HepG2 (cell line): ENCODE data around the gene TBC1D14. TPM values are rescaled to one million over a fixed set of nuclear protein-coding genes. Genes with fewer than 3 reads are reported as not detected.

Experiments
- ELF3 ChIP-seq: IDR thresholded peaks from 2 replicates; pipeline ENCODE4 v1.6.1; 2016; ENCODE audit warnings: missing genetic modification reagents, missing compliant biosample characterization
- JARID2 ChIP-seq: sonication (generic); formaldehyde crosslinking; IDR thresholded peaks from 2 replicates; pipeline ENCODE4 v1.8.1; 2023; ENCODE audit warnings: missing genetic modification reagents, inconsistent platforms; ENCODE audit not compliant: insufficient replicate concordance
- LCORL ChIP-seq, 2 experiments: fragments of 450-650 bp in 1 of 2; sonication (generic) in 1 of 2; formaldehyde crosslinking in 1 of 2; IDR thresholded peaks; 2 replicates each; pipeline versions ENCODE4 v1.5.0 to v1.6.1; 2017 to 2020; ENCODE audit warnings: antibody characterized with exemption in 1 of 2, missing genetic modification reagents in 1 of 2
- NFIB ChIP-seq: sonication (generic); formaldehyde crosslinking; IDR thresholded peaks from 2 replicates; pipeline ENCODE4 v1.9.0; 2021; ENCODE audit warnings: missing genetic modification reagents, mild to moderate bottlenecking, borderline replicate concordance
- SAP130 ChIP-seq: IDR thresholded peaks from 2 replicates; pipeline ENCODE4 v1.6.1; 2016; ENCODE audit warnings: low read depth
- SMAD1 ChIP-seq: sonication (generic); formaldehyde crosslinking; IDR thresholded peaks from 2 replicates; pipeline ENCODE4 v1.4.0; 2020; ENCODE audit warnings: missing genetic modification reagents, low read depth, mild to moderate bottlenecking, borderline replicate concordance
- STAG1 ChIP-seq: sonication (generic); formaldehyde crosslinking; IDR thresholded peaks from 2 replicates; pipeline ENCODE4 v1.4.0; 2020; ENCODE audit warnings: missing genetic modification reagents
- TP53 ChIP-seq: sonication (generic); formaldehyde crosslinking; conservative IDR thresholded peaks from 2 replicates; pipeline ENCODE4 v1.4.0; 2020; ENCODE audit warnings: missing genetic modification reagents
- ZNF367 ChIP-seq: sonication (generic); formaldehyde crosslinking; IDR thresholded peaks from 2 replicates; pipeline ENCODE4 v1.4.0; 2020; ENCODE audit warnings: missing genetic modification reagents, borderline replicate concordance
- ZNF451 ChIP-seq: sonication (generic); formaldehyde crosslinking; IDR thresholded peaks from 2 replicates; pipeline ENCODE4 v1.5.0; 2020; ENCODE audit warnings: mild to moderate bottlenecking, missing genetic modification reagents
- ZNF468 ChIP-seq: sonication (generic); formaldehyde crosslinking; IDR thresholded peaks from 2 replicates; pipeline ENCODE4 v1.8.0; 2022; ENCODE audit warnings: mild to moderate bottlenecking, moderate library complexity, missing genetic modification reagents
- ZNF724P ChIP-seq: sonication (generic); formaldehyde crosslinking; IDR thresholded peaks from 2 replicates; pipeline ENCODE4 v1.8.0; 2022; ENCODE audit warnings: missing genetic modification reagents, borderline replicate concordance
- ZNF749 ChIP-seq: sonication (generic); formaldehyde crosslinking; IDR thresholded peaks from 2 replicates; pipeline ENCODE4 v1.8.0; 2022; ENCODE audit warnings: mild to moderate bottlenecking, missing genetic modification reagents, moderate library complexity, borderline replicate concordance
- ZNF773 ChIP-seq: sonication (generic); formaldehyde crosslinking; IDR thresholded peaks from 2 replicates; pipeline ENCODE4 v1.4.0; 2020; ENCODE audit warnings: missing genetic modification reagents, borderline replicate concordance
- ZNF777 ChIP-seq: sonication (generic); formaldehyde crosslinking; IDR thresholded peaks from 2 replicates; pipeline ENCODE4 v1.4.0; 2020; ENCODE audit warnings: missing genetic modification reagents
- ZNF782 ChIP-seq: sonication (generic); formaldehyde crosslinking; IDR thresholded peaks from 2 replicates; pipeline ENCODE4 v1.4.0; 2020; ENCODE audit warnings: missing genetic modification reagents, mild to moderate bottlenecking, borderline replicate concordance
- ZNF792 ChIP-seq: IDR thresholded peaks from 2 replicates; pipeline ENCODE4 v1.6.1; 2016
- polyA plus RNA-seq, 8 experiments: library from polyadenylated mRNA; depleted of rRNA in 3 of 8; stranded (reverse) in 7 of 8; unstranded in 1 of 8; fragments of >200 nt; fragmentation: Illumina TruSeq in 4 of 8; extraction: Trizol in 4 of 8; gene quantifications; 2 replicates each; pipeline versions ENCODE4 v1.2.1 to v1.2.3, GENCODE V29; 2011 to 2016; ENCODE audit warnings: low read depth in 4 of 8, missing spikeins in 1 of 8, mixed read lengths in 1 of 8; ENCODE audit not compliant: insufficient read depth in 1 of 8
- total RNA-seq, 5 experiments: library from RNA; depleted of rRNA; stranded (reverse); fragments of >200 nt; fragmentation: Illumina TruSeq; extraction: Trizol; gene quantifications; 2 replicates each; pipeline ENCODE4 v1.2.3, GENCODE V29; 2016; ENCODE audit warnings: low read depth in 1 of 5
- TF ChIP-seq, protein P1 (sequence below): sonication (generic); formaldehyde crosslinking; IDR thresholded peaks from 2 replicates; pipeline ENCODE4 v1.4.0; 2020; ENCODE audit warnings: missing genetic modification reagents
- TF ChIP-seq, protein P2 (sequence below): sonication (generic); formaldehyde crosslinking; conservative IDR thresholded peaks from 2 replicates; pipeline ENCODE4 v1.4.0; 2020; ENCODE audit warnings: missing genetic modification reagents
- TF ChIP-seq, protein P3 (sequence below): IDR thresholded peaks from 2 replicates; pipeline ENCODE4 v1.4.0; 2020; ENCODE audit warnings: mild to moderate bottlenecking, missing genetic modification reagents

TBC1D14 gene
- total and polyA plus RNA-seq, 2 of the 13 experiments (the other 11 are each of a cell fraction or from before 2014, with no cell fraction given) = 29.5 to 46.5 TPM

DNA sequence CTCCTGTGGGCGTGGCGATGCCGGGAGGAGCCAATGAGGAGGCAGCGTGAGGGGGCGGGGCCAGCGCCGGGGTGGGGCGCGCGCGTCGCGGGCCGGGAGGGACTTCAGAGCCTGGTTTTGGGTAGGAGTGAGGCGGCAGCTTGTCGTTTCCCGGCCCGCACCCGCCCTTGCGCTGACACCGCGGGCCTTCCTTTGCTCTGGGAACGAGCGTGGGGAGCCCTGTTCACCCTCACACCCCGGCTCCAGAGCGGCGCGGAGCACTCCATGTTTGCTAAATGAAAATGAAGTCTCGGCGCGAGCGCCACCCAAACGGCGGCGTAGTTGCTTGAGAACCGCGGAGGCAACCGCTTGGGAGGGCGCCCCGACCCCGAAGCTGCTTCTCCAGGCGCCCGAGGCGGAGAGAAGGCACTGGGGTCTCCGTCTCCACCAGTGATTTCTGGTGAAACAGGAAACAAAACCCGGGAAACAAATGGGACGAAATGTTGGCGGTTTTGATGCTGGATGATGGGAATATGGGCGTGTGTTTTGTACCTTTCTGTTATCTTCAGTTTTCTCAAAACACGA lies 158.7 kb downstream of the TBC1D14 start (continued):
- TF ChIP-seq ZNF782 (CRISPR knock-in tag) (no peak), TP53 (CRISPR knock-in tag) (no peak), LCORL (IDR thresholded peaks at IDR 0.05) (no peak), LCORL (CRISPR knock-in tag; IDR thresholded peaks at IDR 0.05) (peak; percentile 54; the same call in 1 of the 2 replicates), ZNF777 (CRISPR knock-in tag) (peak; percentile 13; the same call in 1 of the 2 replicates), ZNF724P (CRISPR knock-in tag) (no peak), ZNF367 (CRISPR knock-in tag) (0 out of 2 replicates have a peak, but pooled peaks have one; percentile 54), ZNF468 (CRISPR knock-in tag) (no peak), ZNF792 (CRISPR knock-in tag) (no peak), SAP130 (CRISPR knock-in tag) (peak; percentile 20; the same call in 1 of the 2 replicates), ZNF773 (CRISPR knock-in tag) (no peak), STAG1 (CRISPR knock-in tag) (0 out of 2 replicates have a peak, but pooled peaks have one; percentile 13), JARID2 (CRISPR knock-in tag) (no peak), ZNF749 (CRISPR knock-in tag) (no peak), SMAD1 (CRISPR knock-in tag) (no peak), ELF3 (CRISPR knock-in tag) (no peak), ZNF451 (CRISPR knock-in tag) (no peak), NFIB (CRISPR knock-in tag) (no peak)
- TF ChIP-seq, protein P1, sequence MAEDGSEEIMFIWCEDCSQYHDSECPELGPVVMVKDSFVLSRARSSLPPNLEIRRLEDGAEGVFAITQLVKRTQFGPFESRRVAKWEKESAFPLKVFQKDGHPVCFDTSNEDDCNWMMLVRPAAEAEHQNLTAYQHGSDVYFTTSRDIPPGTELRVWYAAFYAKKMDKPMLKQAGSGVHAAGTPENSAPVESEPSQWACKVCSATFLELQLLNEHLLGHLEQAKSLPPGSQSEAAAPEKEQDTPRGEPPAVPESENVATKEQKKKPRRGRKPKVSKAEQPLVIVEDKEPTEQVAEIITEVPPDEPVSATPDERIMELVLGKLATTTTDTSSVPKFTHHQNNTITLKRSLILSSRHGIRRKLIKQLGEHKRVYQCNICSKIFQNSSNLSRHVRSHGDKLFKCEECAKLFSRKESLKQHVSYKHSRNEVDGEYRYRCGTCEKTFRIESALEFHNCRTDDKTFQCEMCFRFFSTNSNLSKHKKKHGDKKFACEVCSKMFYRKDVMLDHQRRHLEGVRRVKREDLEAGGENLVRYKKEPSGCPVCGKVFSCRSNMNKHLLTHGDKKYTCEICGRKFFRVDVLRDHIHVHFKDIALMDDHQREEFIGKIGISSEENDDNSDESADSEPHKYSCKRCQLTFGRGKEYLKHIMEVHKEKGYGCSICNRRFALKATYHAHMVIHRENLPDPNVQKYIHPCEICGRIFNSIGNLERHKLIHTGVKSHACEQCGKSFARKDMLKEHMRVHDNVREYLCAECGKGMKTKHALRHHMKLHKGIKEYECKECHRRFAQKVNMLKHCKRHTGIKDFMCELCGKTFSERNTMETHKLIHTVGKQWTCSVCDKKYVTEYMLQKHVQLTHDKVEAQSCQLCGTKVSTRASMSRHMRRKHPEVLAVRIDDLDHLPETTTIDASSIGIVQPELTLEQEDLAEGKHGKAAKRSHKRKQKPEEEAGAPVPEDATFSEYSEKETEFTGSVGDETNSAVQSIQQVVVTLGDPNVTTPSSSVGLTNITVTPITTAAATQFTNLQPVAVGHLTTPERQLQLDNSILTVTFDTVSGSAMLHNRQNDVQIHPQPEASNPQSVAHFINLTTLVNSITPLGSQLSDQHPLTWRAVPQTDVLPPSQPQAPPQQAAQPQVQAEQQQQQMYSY (CRISPR knock-in tag) = peak; percentile 49; the same call in 1 of the 2 replicates
- TF ChIP-seq, protein P2, sequence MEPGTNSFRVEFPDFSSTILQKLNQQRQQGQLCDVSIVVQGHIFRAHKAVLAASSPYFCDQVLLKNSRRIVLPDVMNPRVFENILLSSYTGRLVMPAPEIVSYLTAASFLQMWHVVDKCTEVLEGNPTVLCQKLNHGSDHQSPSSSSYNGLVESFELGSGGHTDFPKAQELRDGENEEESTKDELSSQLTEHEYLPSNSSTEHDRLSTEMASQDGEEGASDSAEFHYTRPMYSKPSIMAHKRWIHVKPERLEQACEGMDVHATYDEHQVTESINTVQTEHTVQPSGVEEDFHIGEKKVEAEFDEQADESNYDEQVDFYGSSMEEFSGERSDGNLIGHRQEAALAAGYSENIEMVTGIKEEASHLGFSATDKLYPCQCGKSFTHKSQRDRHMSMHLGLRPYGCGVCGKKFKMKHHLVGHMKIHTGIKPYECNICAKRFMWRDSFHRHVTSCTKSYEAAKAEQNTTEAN (CRISPR knock-in tag) = no peak
- TF ChIP-seq, protein P3, sequence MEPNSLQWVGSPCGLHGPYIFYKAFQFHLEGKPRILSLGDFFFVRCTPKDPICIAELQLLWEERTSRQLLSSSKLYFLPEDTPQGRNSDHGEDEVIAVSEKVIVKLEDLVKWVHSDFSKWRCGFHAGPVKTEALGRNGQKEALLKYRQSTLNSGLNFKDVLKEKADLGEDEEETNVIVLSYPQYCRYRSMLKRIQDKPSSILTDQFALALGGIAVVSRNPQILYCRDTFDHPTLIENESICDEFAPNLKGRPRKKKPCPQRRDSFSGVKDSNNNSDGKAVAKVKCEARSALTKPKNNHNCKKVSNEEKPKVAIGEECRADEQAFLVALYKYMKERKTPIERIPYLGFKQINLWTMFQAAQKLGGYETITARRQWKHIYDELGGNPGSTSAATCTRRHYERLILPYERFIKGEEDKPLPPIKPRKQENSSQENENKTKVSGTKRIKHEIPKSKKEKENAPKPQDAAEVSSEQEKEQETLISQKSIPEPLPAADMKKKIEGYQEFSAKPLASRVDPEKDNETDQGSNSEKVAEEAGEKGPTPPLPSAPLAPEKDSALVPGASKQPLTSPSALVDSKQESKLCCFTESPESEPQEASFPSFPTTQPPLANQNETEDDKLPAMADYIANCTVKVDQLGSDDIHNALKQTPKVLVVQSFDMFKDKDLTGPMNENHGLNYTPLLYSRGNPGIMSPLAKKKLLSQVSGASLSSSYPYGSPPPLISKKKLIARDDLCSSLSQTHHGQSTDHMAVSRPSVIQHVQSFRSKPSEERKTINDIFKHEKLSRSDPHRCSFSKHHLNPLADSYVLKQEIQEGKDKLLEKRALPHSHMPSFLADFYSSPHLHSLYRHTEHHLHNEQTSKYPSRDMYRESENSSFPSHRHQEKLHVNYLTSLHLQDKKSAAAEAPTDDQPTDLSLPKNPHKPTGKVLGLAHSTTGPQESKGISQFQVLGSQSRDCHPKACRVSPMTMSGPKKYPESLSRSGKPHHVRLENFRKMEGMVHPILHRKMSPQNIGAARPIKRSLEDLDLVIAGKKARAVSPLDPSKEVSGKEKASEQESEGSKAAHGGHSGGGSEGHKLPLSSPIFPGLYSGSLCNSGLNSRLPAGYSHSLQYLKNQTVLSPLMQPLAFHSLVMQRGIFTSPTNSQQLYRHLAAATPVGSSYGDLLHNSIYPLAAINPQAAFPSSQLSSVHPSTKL (CRISPR knock-in tag) = no peak
